Measurements from ENCODE around the gene SERPIND1.
"Not testable (repeated sequence)": the region's sequence is repeated elsewhere in the genome, so short reads cannot be mapped to it uniquely, and the experiment has no call there.

SERPIND1 gene

GRCh38 chr22:20773793-20774212 is at the start of gene SERPIND1:
TSS of gene SERPIND1 (plus strand) at chr22:20774113. CDS start at chr22:20779313, 5,200 bp downstream.
- TF ChIP-seq CTCF (IDR thresholded peaks at IDR 0.05; ENCODE audit: low read depth, low read length) = no peak
- H3K4me3 ChIP-seq (ENCODE audit: low read depth, low read length) = no peak within 1 kb of the TSS

GRCh38 chr22:20724676-20725454 is 49.0 kb upstream of the SERPIND1 start:
- H3K4me3 ChIP-seq (ENCODE audit: low read depth, low read length) = no peak overlapping the region
- TF ChIP-seq CTCF (IDR thresholded peaks at IDR 0.05; ENCODE audit: low read depth, low read length) = no peak

GRCh38 chr22:20725987-20726558 is 47.8 kb upstream of the SERPIND1 start:
- TF ChIP-seq CTCF (IDR thresholded peaks at IDR 0.05; ENCODE audit: low read depth, low read length) = no peak
- H3K4me3 ChIP-seq (ENCODE audit: low read depth, low read length) = no peak overlapping the region

- TF ChIP-seq CTCF (IDR thresholded peaks at IDR 0.05; ENCODE audit: low read depth, low read length) = no peak
- no peak overlapping the region for H3K4me3 ChIP-seq (ENCODE audit: low read depth, low read length)
Measured at GRCh38 chr22:20727118-20728015, 46.5 kb upstream of the SERPIND1 start.

GRCh38 chr22:20728523-20729190 is 45.3 kb upstream of the SERPIND1 start:
- TF ChIP-seq CTCF (IDR thresholded peaks at IDR 0.05; ENCODE audit: low read depth, low read length) = no peak
- no peak overlapping the region for H3K4me3 ChIP-seq (ENCODE audit: low read depth, low read length)

- TF ChIP-seq CTCF (IDR thresholded peaks at IDR 0.05; ENCODE audit: low read depth, low read length) = no peak
- no peak overlapping the region for H3K4me3 ChIP-seq (ENCODE audit: low read depth, low read length)
Measured at GRCh38 chr22:20729194-20729593, 44.7 kb upstream of the SERPIND1 start.

GRCh38 chr22:20732431-20732830 is 41.5 kb upstream of the SERPIND1 start:
- not testable (repeated sequence) for H3K4me3 ChIP-seq (ENCODE audit: low read depth, low read length)

GRCh38 chr22:20735356-20736162 is 38.4 kb upstream of the SERPIND1 start:
- H3K4me3 ChIP-seq (ENCODE audit: low read depth, low read length) = not testable (repeated sequence)

- H3K4me3 ChIP-seq (ENCODE audit: low read depth, low read length) = not testable (repeated sequence)
Measured at GRCh38 chr22:20736891-20737290, 37.0 kb upstream of the SERPIND1 start.
